Mucosa of stomach (tissue), 1 donor: Measurements from ENCODE around the gene BTF3.

Experiments used
- H3K27me3 ChIP-seq: one replicate; pipeline ENCODE4 v1.7.0; 2013; ENCODE audit warnings: mild to moderate bottlenecking, low read length; ENCODE audit not compliant: control insufficient read depth, insufficient read depth
- H3K36me3 ChIP-seq: one replicate; pipeline ENCODE4 v1.7.0; 2013; ENCODE audit warnings: low read length; ENCODE audit not compliant: control insufficient read depth, insufficient read depth
- H3K4me1 ChIP-seq: one replicate; pipeline ENCODE4 v1.7.0; 2013; ENCODE audit warnings: mild to moderate bottlenecking, low read length; ENCODE audit not compliant: control insufficient read depth, insufficient read depth
- H3K4me3 ChIP-seq: one replicate; pipeline ENCODE4 v1.7.0; 2013; ENCODE audit warnings: low read length
- H3K9ac ChIP-seq: one replicate; pipeline ENCODE4 v1.7.0; 2013; ENCODE audit warnings: mild to moderate bottlenecking, low read length, moderate library complexity
- H3K9me3 ChIP-seq: one replicate; pipeline ENCODE4 v1.7.0; 2013; ENCODE audit warnings: mild to moderate bottlenecking, low read length, moderate library complexity; ENCODE audit not compliant: control insufficient read depth
- donor health status: Pancreatic carcinoma.

The BTF3 gene

GRCh38 chr5:73487815-73488214 lies 10.4 kb upstream of the BTF3 start:
- Histone ChIP-seq H3K4me1 (no peaks in the 10 kb centered on the region), H3K4me3 (no peak overlapping the region), H3K9ac (no peak overlapping the region), H3K9me3 (no peaks in the 10 kb centered on the region), H3K36me3 (no peaks in the 10 kb centered on the region), H3K27me3 (no peaks in the 10 kb centered on the region)

- Histone ChIP-seq H3K4me3 (no peak overlapping the region), H3K9ac (no peak overlapping the region), H3K4me1 (no peaks in the 10 kb centered on the region), H3K27me3 (no peaks in the 10 kb centered on the region), H3K9me3 (no peaks in the 10 kb centered on the region), H3K36me3 (no peaks in the 10 kb centered on the region)
Measured at GRCh38 chr5:73488806-73489205, 9.4 kb upstream of the BTF3 start.

GRCh38 chr5:73490088-73490487 lies 8.2 kb upstream of the BTF3 start:
- no peaks in the 10 kb centered on the region for H3K4me1 ChIP-seq
- H3K9ac ChIP-seq = no peak overlapping the region
- no peaks in the 10 kb centered on the region for H3K27me3 ChIP-seq

GRCh38 chr5:73491155-73491554 lies 7.1 kb upstream of the BTF3 start:
- H3K4me3 ChIP-seq = no peak overlapping the region
- no peaks in the 10 kb centered on the region for H3K9me3 ChIP-seq
- H3K27me3 ChIP-seq = no peaks in the 10 kb centered on the region
- no peak overlapping the region for H3K9ac ChIP-seq
- no peaks in the 10 kb centered on the region for H3K4me1 ChIP-seq
- H3K36me3 ChIP-seq = no peaks in the 10 kb centered on the region

More at GRCh38 chr5:73490088-73490487, 8.2 kb upstream of the BTF3 start:
- no peaks in the 10 kb centered on the region for H3K36me3 ChIP-seq
- no peaks in the 10 kb centered on the region for H3K9me3 ChIP-seq
- no peak overlapping the region for H3K4me3 ChIP-seq

GRCh38 chr5:73493421-73493820 lies 4.8 kb upstream of the BTF3 start:
- no peaks in the 10 kb centered on the region for H3K9me3 ChIP-seq
- H3K4me1 ChIP-seq = peaks cover 12% of the 10 kb centered on the region
- H3K4me3 ChIP-seq = no peak overlapping the region
- no peak overlapping the region for H3K9ac ChIP-seq
- no peaks in the 10 kb centered on the region for H3K36me3 ChIP-seq
- no peaks in the 10 kb centered on the region for H3K27me3 ChIP-seq

GRCh38 chr5:73494721-73495120 lies 3.5 kb upstream of the BTF3 start:
- no peaks in the 10 kb centered on the region for H3K27me3 ChIP-seq
- no peak overlapping the region for H3K4me3 ChIP-seq
- H3K36me3 ChIP-seq = no peaks in the 10 kb centered on the region
- H3K9me3 ChIP-seq = no peaks in the 10 kb centered on the region
- no peak overlapping the region for H3K9ac ChIP-seq
- H3K4me1 ChIP-seq = peaks cover 13% of the 10 kb centered on the region

GRCh38 chr5:73495772-73496335 lies 2.4 kb upstream of the BTF3 start:
- no peaks in the 10 kb centered on the region for H3K9me3 ChIP-seq
- H3K36me3 ChIP-seq = no peaks in the 10 kb centered on the region
- H3K27me3 ChIP-seq = no peaks in the 10 kb centered on the region
- H3K4me1 ChIP-seq = peaks cover 21% of the 10 kb centered on the region
- no peak overlapping the region for H3K4me3 ChIP-seq
- no peak overlapping the region for H3K9ac ChIP-seq

GRCh38 chr5:73496984-73497457 lies 1.2 kb upstream of the BTF3 start:
- H3K36me3 ChIP-seq = no peaks in the 10 kb centered on the region
- H3K4me1 ChIP-seq = peaks cover 21% of the 10 kb centered on the region
- H3K4me3 ChIP-seq = no peak overlapping the region
- H3K27me3 ChIP-seq = no peaks in the 10 kb centered on the region
- no peak overlapping the region for H3K9ac ChIP-seq
- H3K9me3 ChIP-seq = no peaks in the 10 kb centered on the region

GRCh38 chr5:73497497-73498056 lies 665 bp upstream of the BTF3 start:
- H3K9ac ChIP-seq = peak overlapping the region; percentile 99
- H3K4me1 ChIP-seq = peaks cover 21% of the 10 kb centered on the region

GRCh38 chr5:73499187-73499586 lies 945 bp downstream of the BTF3 start:
- H3K9ac ChIP-seq = peak overlapping the region; percentile 99
- no peaks in the 10 kb centered on the region for H3K27me3 ChIP-seq
- H3K4me3 ChIP-seq = peak overlapping the region; percentile 87
- H3K36me3 ChIP-seq = no peaks in the 10 kb centered on the region
- H3K4me1 ChIP-seq = peaks cover 21% of the 10 kb centered on the region
- H3K9me3 ChIP-seq = no peaks in the 10 kb centered on the region

More at GRCh38 chr5:73497497-73498056, 665 bp upstream of the BTF3 start:
- Histone ChIP-seq H3K36me3 (no peaks in the 10 kb centered on the region), H3K9me3 (no peaks in the 10 kb centered on the region), H3K27me3 (no peaks in the 10 kb centered on the region), H3K4me3 (peak overlapping the region; percentile 87)

GRCh38 chr5:73499756-73500155 lies 1.5 kb downstream of the BTF3 start:
- Histone ChIP-seq H3K27me3 (no peaks in the 10 kb centered on the region), H3K9me3 (no peaks in the 10 kb centered on the region), H3K4me3 (peak overlapping the region; percentile 87), H3K36me3 (no peaks in the 10 kb centered on the region), H3K4me1 (peaks cover 21% of the 10 kb centered on the region), H3K9ac (peak overlapping the region; percentile 99)

- Histone ChIP-seq H3K4me3 (no peak overlapping the region), H3K36me3 (no peaks in the 10 kb centered on the region)
Measured at GRCh38 chr5:73501406-73501805, 3.2 kb downstream of the BTF3 start.

More at GRCh38 chr5:73501406-73501805, 3.2 kb downstream of the BTF3 start:
- H3K27me3 ChIP-seq = no peaks in the 10 kb centered on the region
- peaks cover 29% of the 10 kb centered on the region for H3K4me1 ChIP-seq
- H3K9me3 ChIP-seq = no peaks in the 10 kb centered on the region
- no peak overlapping the region for H3K9ac ChIP-seq
